Gastrocnemius medialis (tissue), 4 donors: ENCODE data around the gene ADGRF3.

Experiments
- CTCF ChIP-seq, 5 experiments: fragments of 450-650 bp in 3 of 5; fragments of 200-600 bp in 2 of 5; sonication (generic) in 2 of 5; IDR thresholded peaks in 4 of 5; conservative IDR thresholded peaks in 1 of 5; 1 replicate in 4 of 5; 2 replicates in 1 of 5; pipeline ENCODE4 v1.5.1; 2016 to 2019; ENCODE audit warnings: antibody characterized with exemption in 5 of 5, mild to moderate bottlenecking in 3 of 5, moderate library complexity in 3 of 5
- POLR2A ChIP-seq, 2 donors: fragments of 450-650 bp; IDR thresholded peaks; one replicate each; pipeline ENCODE4 v1.6.1; 2017; ENCODE audit warnings: antibody characterized with exemption in 2 of 2, mild to moderate bottlenecking in 2 of 2, moderate library complexity in 2 of 2

GRCh38 chr2:26337298-26337697, 9.3 kb downstream of the ADGRF3 start:
- no peak for TF ChIP-seq CTCF (IDR thresholded peaks at IDR 0.05 in 4 of 5, conservative IDR thresholded peaks at IDR 0.05 in 1 of 5)
- TF ChIP-seq POLR2A (IDR thresholded peaks at IDR 0.05) = no peak
